BLaER1 (cell line): ENCODE results near the gene RPS5.

Source experiments
- H3K27ac ChIP-seq: shearing (Covaris generic); formaldehyde crosslinking; 2 replicates; pipeline ENCODE4 v1.8.1; 2022
- H3K27me3 ChIP-seq: shearing (Covaris generic); formaldehyde crosslinking; 2 replicates; pipeline ENCODE4 v1.8.1; 2022
- H3K36me3 ChIP-seq: shearing (Covaris generic); formaldehyde crosslinking; 2 replicates; pipeline ENCODE4 v1.8.1; 2022
- H3K4me1 ChIP-seq: shearing (Covaris generic); formaldehyde crosslinking; 2 replicates; pipeline ENCODE4 v1.8.1; 2022
- H3K4me2 ChIP-seq: shearing (Covaris generic); formaldehyde crosslinking; 2 replicates; pipeline ENCODE4 v1.8.1; 2022
- H3K4me3 ChIP-seq: shearing (Covaris generic); formaldehyde crosslinking; 2 replicates; pipeline ENCODE4 v1.8.1; 2022
- H3K9ac ChIP-seq: shearing (Covaris generic); formaldehyde crosslinking; 2 replicates; pipeline ENCODE4 v1.8.1; 2022
- H3K9me3 ChIP-seq: shearing (Covaris generic); formaldehyde crosslinking; 2 replicates; pipeline ENCODE4 v1.8.1; 2022
- H4K20me1 ChIP-seq: shearing (Covaris generic); formaldehyde crosslinking; 2 replicates; pipeline ENCODE4 v1.8.1; 2022
- Cebpa-rat ChIP-seq: shearing (Covaris generic); IDR thresholded peaks from 2 replicates; pipeline ENCODE4 v1.8.1; 2022

RPS5 gene

DNA sequence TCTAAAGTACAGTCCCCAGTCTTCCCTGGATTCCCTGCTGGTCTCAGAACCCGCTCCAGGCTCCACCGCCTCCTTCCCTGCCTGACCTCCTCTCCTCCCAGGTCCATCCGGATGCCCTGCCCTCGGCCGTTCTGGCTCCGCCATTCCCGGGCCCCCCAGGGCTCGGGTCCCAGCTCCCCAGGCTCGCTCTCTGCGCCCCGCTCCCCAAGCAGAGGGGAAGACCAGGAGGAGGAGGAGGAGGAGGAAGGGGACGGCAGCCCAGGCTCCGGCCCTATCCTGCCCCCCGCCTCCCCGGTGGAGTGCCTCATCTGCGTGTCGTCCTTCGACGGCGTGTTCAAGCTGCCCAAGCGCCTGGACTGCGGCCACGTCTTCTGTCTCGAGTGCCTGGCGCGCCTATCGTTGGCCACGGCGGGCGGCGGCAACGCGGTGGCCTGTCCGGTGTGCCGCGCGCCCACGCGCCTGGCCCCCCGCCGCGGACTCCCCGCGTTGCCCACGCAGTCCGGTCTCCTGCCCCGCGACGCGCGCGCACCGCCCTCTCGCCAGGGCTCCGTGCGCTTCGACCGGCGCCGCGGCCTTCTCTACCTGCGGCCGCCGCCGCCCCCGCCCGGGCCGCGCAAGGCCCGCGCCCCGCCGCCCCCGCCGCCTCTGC, 9.0 kb downstream of the RPS5 start:
- Histone ChIP-seq H3K4me3 (no peak overlapping the region), H3K27ac (no peak overlapping the region), H3K36me3 (peaks cover 57% of the 10 kb centered on the region), H4K20me1 (peaks cover 51% of the 10 kb centered on the region), H3K27me3 (peaks cover 8% of the 10 kb centered on the region), H3K9ac (no peak overlapping the region), H3K4me1 (peaks cover 12% of the 10 kb centered on the region), H3K4me2 (no peak overlapping the region), H3K9me3 (no peaks in the 10 kb centered on the region)
- no peak for TF ChIP-seq Cebpa-rat

GRCh38 chr19:58396691-58397532, 9.8 kb downstream of the RPS5 start:
- H3K4me3 ChIP-seq: no peak overlapping the region
- peaks cover 12% of the 10 kb centered on the region for H3K4me1 ChIP-seq
- H3K27me3 ChIP-seq: peaks cover 8% of the 10 kb centered on the region
- no peaks in the 10 kb centered on the region for H3K9me3 ChIP-seq
- no peak for TF ChIP-seq Cebpa-rat
- no peak overlapping the region for H3K27ac ChIP-seq
- H3K36me3 ChIP-seq: peaks cover 49% of the 10 kb centered on the region
- H3K4me2 ChIP-seq: no peak overlapping the region
- H4K20me1 ChIP-seq: peaks cover 43% of the 10 kb centered on the region
- H3K9ac ChIP-seq: no peak overlapping the region

- Histone ChIP-seq H3K9ac (no peak overlapping the region), H3K27me3 (peaks cover 8% of the 10 kb centered on the region), H3K4me1 (peaks cover 19% of the 10 kb centered on the region), H3K9me3 (no peaks in the 10 kb centered on the region), H4K20me1 (peaks cover 36% of the 10 kb centered on the region), H3K27ac (no peak overlapping the region), H3K4me3 (no peak overlapping the region), H3K4me2 (no peak overlapping the region), H3K36me3 (peaks cover 42% of the 10 kb centered on the region)
- TF ChIP-seq Cebpa-rat: no peak
These were observed 10.5 kb downstream of the RPS5 start for GRCh38 chr19:58397533-58398037.

DNA sequence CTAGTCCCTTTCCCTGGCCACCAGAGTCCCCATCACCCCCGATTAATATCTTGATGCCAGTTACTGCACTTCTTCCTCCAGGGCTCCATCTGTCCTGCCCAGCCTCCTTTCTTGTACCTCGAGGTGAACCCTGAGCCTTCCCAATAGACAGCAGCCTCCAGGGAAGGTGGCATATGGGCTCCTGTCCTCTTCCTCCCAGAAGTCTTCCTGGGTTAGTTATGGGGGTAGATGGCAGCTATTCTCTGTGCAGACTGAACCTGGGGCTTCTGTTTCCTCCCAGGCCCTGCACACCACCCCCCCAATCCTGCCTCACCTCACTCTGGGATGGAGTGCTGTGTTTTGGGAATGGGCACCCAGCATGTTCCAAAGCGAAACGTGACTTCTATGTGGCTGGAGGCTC, 11.0 kb downstream of the RPS5 start:
- no peak overlapping the region for H3K4me2 ChIP-seq
- no peak for TF ChIP-seq Cebpa-rat
- peaks cover 37% of the 10 kb centered on the region for H3K36me3 ChIP-seq
- H3K4me3 ChIP-seq: no peak overlapping the region
- H3K27me3 ChIP-seq: peaks cover 8% of the 10 kb centered on the region
- H3K9me3 ChIP-seq: no peaks in the 10 kb centered on the region
- peaks cover 19% of the 10 kb centered on the region for H3K4me1 ChIP-seq
- peaks cover 31% of the 10 kb centered on the region for H4K20me1 ChIP-seq
- no peak overlapping the region for H3K9ac ChIP-seq
- no peak overlapping the region for H3K27ac ChIP-seq

DNA sequence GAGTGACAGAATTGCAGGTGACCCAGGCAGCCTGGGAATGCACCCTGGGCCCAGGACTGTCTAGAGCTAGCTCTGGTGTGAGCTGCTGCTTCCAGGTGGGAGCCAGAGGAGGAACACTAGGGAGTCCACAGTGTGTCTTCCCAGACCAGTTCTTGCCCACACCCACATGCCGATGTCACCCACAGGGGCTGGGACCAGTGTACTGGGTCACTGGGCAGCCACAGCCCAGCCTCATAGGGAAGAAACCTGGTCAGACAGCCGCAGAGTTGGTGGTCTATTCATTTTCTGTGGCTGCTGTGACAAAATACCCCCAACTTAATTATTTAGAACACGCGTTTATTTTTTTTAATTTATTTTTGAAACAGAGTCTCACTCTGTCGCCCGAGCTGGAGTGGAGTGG, 11.5 kb downstream of the RPS5 start:
- Histone ChIP-seq H3K4me2 (no peak overlapping the region), H3K36me3 (peaks cover 33% of the 10 kb centered on the region), H3K4me3 (no peak overlapping the region), H3K9me3 (no peaks in the 10 kb centered on the region), H3K27ac (no peak overlapping the region), H4K20me1 (peaks cover 26% of the 10 kb centered on the region), H3K4me1 (peaks cover 19% of the 10 kb centered on the region), H3K27me3 (peaks cover 8% of the 10 kb centered on the region), H3K9ac (no peak overlapping the region)
- no peak for TF ChIP-seq Cebpa-rat

GRCh38 chr19:58399903-58400302, 12.8 kb downstream of the RPS5 start:
- H3K4me1 ChIP-seq: peaks cover 19% of the 10 kb centered on the region
- H3K9ac ChIP-seq: no peak overlapping the region
- no peak overlapping the region for H3K4me2 ChIP-seq
- H3K36me3 ChIP-seq: peaks cover 19% of the 10 kb centered on the region
- TF ChIP-seq Cebpa-rat: no peak
- H3K4me3 ChIP-seq: no peak overlapping the region
- H3K27me3 ChIP-seq: peaks cover 8% of the 10 kb centered on the region
- no peak overlapping the region for H3K27ac ChIP-seq
- H4K20me1 ChIP-seq: peaks cover 13% of the 10 kb centered on the region
- no peaks in the 10 kb centered on the region for H3K9me3 ChIP-seq

DNA sequence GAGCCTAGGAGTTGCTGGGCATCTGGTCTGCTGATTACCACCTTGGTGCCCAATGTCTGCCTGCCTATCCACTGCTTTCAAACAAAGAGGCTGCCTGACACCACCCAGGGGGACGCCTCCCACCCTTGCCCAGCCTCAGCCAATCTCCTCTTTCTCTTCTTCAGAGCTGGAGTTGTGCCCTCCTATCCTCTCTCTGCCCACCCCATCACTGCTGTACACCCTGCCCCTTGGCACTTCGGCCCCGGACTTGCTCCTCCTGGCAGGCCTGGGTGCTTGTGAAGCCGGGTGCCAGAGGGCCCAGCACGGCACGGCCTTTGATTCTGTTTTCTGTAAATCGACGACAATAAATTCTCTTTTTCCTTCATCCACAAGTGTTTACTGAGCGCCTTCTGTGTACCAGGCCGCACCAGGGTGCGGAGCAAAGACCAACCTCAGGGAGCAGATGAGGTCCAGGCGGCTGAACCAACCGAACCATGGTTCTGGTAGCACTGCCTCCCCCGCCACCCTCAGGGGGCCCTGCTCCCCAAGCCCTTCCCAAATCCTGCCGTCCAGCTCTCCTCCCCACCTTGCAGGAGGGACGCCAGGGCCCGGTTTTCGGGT, 13.3 kb downstream of the RPS5 start:
- Histone ChIP-seq H3K4me3 (peak overlapping the region; percentile 44), H3K9me3 (no peaks in the 10 kb centered on the region), H3K9ac (no peak overlapping the region), H3K36me3 (peaks cover 14% of the 10 kb centered on the region), H3K27me3 (peaks cover 8% of the 10 kb centered on the region), H4K20me1 (peaks cover 8% of the 10 kb centered on the region), H3K4me2 (peak overlapping the region; percentile 86), H3K4me1 (peaks cover 19% of the 10 kb centered on the region), H3K27ac (0 out of 2 replicates have a peak overlapping the region, but pooled peaks have one; percentile 46)
- TF ChIP-seq Cebpa-rat: no peak

DNA sequence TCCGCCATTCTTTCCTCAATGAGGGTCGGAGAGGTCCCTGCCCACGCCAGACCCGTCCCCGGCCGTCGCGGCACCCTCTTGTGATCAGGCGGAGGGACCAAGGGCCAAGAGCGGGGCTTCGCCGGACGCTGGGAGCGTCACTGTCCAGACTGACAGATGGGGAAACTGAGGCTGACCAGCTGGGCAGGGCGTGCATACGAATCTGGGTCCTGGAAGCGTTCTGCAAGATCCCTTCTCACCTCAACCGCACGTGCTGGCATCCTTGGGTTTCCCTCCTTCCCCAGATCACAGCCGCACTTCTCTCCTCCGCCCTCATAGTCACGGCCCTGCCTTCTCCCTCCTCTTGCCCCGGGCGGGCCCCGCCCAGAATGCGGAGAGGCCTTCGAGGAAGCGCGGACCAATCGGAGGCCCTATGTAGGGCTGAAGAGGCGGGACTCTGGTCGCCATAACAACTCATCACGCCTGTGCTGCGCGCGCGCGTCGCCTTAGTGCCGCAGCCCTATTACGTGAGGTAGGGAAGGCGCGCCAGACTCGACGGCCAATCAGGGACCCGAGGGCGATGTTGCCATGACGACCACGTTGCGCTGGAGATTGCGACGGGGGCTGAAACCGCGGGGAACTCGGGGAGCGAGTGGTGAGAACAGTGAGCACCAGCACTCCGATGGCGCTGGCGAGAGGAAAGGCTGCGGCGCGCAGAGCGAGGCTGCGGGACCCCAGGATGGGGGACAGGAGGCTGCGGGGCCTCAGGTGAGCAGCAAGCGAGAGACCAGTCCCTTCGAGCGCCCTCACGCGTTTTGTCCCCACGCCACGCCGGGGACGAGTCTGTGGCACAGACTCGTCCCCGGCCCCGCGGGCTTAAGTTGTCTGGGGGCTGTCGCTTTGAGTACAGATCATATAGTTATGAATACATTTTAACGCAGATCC, 14.1 kb downstream of the RPS5 start:
- peaks cover 19% of the 10 kb centered on the region for H3K4me1 ChIP-seq
- peak overlapping the region; percentile 53 for H3K27ac ChIP-seq
- H3K36me3 ChIP-seq: peaks cover 6% of the 10 kb centered on the region; the same call in 1 of the 2 replicates
- peak overlapping the region; percentile 77 for H3K4me3 ChIP-seq
- no peak for TF ChIP-seq Cebpa-rat
- H4K20me1 ChIP-seq: 0 out of 2 replicates have a peak, but pooled peaks cover under 1% of the 10 kb centered on the region
- H3K4me2 ChIP-seq: peak overlapping the region; percentile 86
- peak overlapping the region; percentile 78 for H3K9ac ChIP-seq
- H3K9me3 ChIP-seq: no peaks in the 10 kb centered on the region
- H3K27me3 ChIP-seq: peaks cover 1% of the 10 kb centered on the region; the same call in 1 of the 2 replicates
